Peyer's patch (tissue), 4 donors: Measurements from ENCODE around the gene RTBDN.

Experiments
- POLR2A ChIP-seq, 2 donors: fragments of 450-650 bp; IDR thresholded peaks; one replicate each; pipeline ENCODE4 v1.5.1; 2017; ENCODE audit warnings: antibody characterized with exemption in 2 of 2, mild to moderate bottlenecking in 2 of 2, moderate library complexity in 2 of 2
- TF ChIP-seq, protein P1 (sequence below), 6 experiments: fragments of 450-650 bp in 4 of 6; fragments of 200-600 bp in 2 of 6; sonication (generic) in 1 of 6; IDR thresholded peaks; one replicate each; pipeline ENCODE4 v1.5.1; 2017 to 2019; ENCODE audit warnings: antibody characterized with exemption in 6 of 6, mild to moderate bottlenecking in 3 of 6, moderate library complexity in 1 of 6

DNA sequence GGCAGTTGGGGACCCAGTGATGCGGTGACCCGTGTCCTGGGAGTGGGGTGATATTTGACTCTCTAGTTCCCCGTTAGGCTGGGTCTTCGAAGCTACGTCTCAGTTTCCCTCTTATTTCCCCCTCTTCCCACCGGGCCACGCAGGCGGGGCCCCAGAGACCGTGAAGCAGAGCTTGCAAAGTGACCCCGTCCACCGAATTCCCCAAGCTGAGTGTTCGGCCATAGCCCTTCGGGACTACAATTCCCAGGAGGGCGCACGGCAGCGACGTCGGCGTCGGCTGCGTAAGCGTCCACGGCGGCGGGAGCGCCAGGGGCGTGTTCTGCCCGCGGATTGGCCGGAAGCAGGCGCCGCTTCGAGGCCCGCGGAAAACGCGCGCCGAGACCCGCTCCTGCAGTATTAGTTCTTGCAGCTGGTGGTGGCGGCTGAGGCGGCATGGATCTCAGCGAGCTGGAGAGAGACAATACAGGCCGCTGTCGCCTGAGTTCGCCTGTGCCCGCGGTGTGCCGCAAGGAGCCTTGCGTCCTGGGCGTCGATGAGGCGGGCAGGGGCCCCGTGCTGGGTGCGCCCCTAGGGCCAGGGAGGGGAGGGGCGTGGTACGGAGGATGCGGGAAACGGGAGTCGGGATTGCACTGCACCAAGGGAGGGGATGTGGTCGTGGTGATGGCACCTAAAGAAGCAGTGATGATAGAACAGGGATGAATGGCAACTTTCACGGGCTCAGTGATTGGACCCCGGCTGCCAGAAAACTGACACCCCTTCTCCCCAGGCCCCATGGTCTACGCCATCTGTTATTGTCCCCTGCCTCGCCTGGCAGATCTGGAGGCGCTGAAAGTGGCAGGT, 27.9 kb downstream of the RTBDN start, which contains the start of gene RNASEH2A:
- TF ChIP-seq, protein P1, sequence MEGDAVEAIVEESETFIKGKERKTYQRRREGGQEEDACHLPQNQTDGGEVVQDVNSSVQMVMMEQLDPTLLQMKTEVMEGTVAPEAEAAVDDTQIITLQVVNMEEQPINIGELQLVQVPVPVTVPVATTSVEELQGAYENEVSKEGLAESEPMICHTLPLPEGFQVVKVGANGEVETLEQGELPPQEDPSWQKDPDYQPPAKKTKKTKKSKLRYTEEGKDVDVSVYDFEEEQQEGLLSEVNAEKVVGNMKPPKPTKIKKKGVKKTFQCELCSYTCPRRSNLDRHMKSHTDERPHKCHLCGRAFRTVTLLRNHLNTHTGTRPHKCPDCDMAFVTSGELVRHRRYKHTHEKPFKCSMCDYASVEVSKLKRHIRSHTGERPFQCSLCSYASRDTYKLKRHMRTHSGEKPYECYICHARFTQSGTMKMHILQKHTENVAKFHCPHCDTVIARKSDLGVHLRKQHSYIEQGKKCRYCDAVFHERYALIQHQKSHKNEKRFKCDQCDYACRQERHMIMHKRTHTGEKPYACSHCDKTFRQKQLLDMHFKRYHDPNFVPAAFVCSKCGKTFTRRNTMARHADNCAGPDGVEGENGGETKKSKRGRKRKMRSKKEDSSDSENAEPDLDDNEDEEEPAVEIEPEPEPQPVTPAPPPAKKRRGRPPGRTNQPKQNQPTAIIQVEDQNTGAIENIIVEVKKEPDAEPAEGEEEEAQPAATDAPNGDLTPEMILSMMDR (IDR thresholded peaks at IDR 0.05) = peak in 3 of 6 experiments; percentile 29 to 38 (median 31)
- peak in 1 of 2 donors; percentile 24 for TF ChIP-seq POLR2A (IDR thresholded peaks at IDR 0.05)
